HepG2 (cell line): Measurements from ENCODE around the gene GLDC. TPM values are rescaled to one million over a fixed set of nuclear protein-coding genes. Genes with fewer than 3 reads are reported as not detected.

Experiments used
- DPF2 ChIP-seq: sonication (generic); formaldehyde crosslinking; IDR thresholded peaks from 2 replicates; pipeline ENCODE4 v1.4.0; 2020; ENCODE audit warnings: mild to moderate bottlenecking, low read depth, missing genetic modification reagents, borderline replicate concordance
- HDAC6 ChIP-seq: fragments of 200-600 bp; sonication (generic); IDR thresholded peaks from 2 replicates; pipeline ENCODE4 v1.7.0; 2017; ENCODE audit warnings: mild to moderate bottlenecking, antibody characterized with exemption, low read length, low read depth
- HNRNPK ChIP-seq: fragments of 200-400 bp; formaldehyde crosslinking; IDR thresholded peaks from 2 replicates; pipeline ENCODE4 v1.6.1; 2018; ENCODE audit warnings: low read length, low read depth, moderate library complexity, mild to moderate bottlenecking; ENCODE audit not compliant: poor library complexity, severe bottlenecking
- ISL2 ChIP-seq: sonication (generic); formaldehyde crosslinking; IDR thresholded peaks from 2 replicates; pipeline ENCODE4 v1.5.0; 2020; ENCODE audit warnings: missing genetic modification reagents
- KDM2A ChIP-seq: sonication (generic); formaldehyde crosslinking; IDR thresholded peaks from 2 replicates; pipeline ENCODE4 v1.4.0; 2020; ENCODE audit warnings: low read depth, missing genetic modification reagents, borderline replicate concordance
- NCOA5 ChIP-seq: sonication (generic); formaldehyde crosslinking; IDR thresholded peaks from 2 replicates; pipeline ENCODE4 v1.4.0; 2020; ENCODE audit warnings: missing genetic modification reagents
- TARDBP ChIP-seq: sonication (generic); formaldehyde crosslinking; IDR thresholded peaks from 2 replicates; pipeline ENCODE4 v1.8.0; 2022; ENCODE audit warnings: mild to moderate bottlenecking, missing genetic modification reagents
- ZEB1 ChIP-seq: IDR thresholded peaks from 2 replicates; pipeline ENCODE4 v1.6.1; 2012; ENCODE audit warnings: mild to moderate bottlenecking, low read depth, inconsistent platforms; ENCODE audit not compliant: insufficient replicate concordance
- ZNF382 ChIP-seq: sonication (generic); formaldehyde crosslinking; IDR thresholded peaks from 2 replicates; pipeline ENCODE4 v1.5.0; 2020; ENCODE audit warnings: missing genetic modification reagents, mild to moderate bottlenecking, borderline replicate concordance
- ZNF484 ChIP-seq: sonication (generic); formaldehyde crosslinking; IDR thresholded peaks from 2 replicates; pipeline ENCODE4 v1.5.1; 2020; ENCODE audit warnings: mild to moderate bottlenecking, low read depth, missing genetic modification reagents, borderline replicate concordance
- polyA plus RNA-seq, 8 experiments: library from polyadenylated mRNA; depleted of rRNA in 3 of 8; stranded (reverse) in 7 of 8; unstranded in 1 of 8; fragments of >200 nt; fragmentation: Illumina TruSeq in 4 of 8; extraction: Trizol in 4 of 8; gene quantifications; 2 replicates each; pipeline versions ENCODE4 v1.2.1 to v1.2.3, GENCODE V29; 2011 to 2016; ENCODE audit warnings: low read depth in 4 of 8, missing spikeins in 1 of 8, mixed read lengths in 1 of 8; ENCODE audit not compliant: insufficient read depth in 1 of 8
- total RNA-seq, 5 experiments: library from RNA; depleted of rRNA; stranded (reverse); fragments of >200 nt; fragmentation: Illumina TruSeq; extraction: Trizol; gene quantifications; 2 replicates each; pipeline ENCODE4 v1.2.3, GENCODE V29; 2016; ENCODE audit warnings: low read depth in 1 of 5
- TF ChIP-seq, protein P1 (sequence below): sonication (generic); formaldehyde crosslinking; IDR thresholded peaks from 2 replicates; pipeline ENCODE4 v1.4.0; 2020; ENCODE audit warnings: missing genetic modification reagents, mild to moderate bottlenecking, borderline replicate concordance
- TF ChIP-seq, protein P2 (sequence below): sonication (generic); formaldehyde crosslinking; IDR thresholded peaks from 2 replicates; pipeline ENCODE4 v1.5.0; 2020; ENCODE audit warnings: missing genetic modification reagents
- TF ChIP-seq, protein P3 (sequence below): sonication (generic); formaldehyde crosslinking; IDR thresholded peaks from 2 replicates; pipeline ENCODE4 v1.5.1; 2020; ENCODE audit warnings: mild to moderate bottlenecking, missing genetic modification reagents, borderline replicate concordance
- TF ChIP-seq, protein P4 (sequence below): sonication (generic); formaldehyde crosslinking; IDR thresholded peaks from 2 replicates; pipeline ENCODE4 v1.4.0; 2020; ENCODE audit warnings: missing genetic modification reagents

The GLDC gene
- total and polyA plus RNA-seq, 2 of the 13 experiments (the other 11 are each of a cell fraction or from before 2014, with no cell fraction given): 59.3 to 115 TPM

DNA sequence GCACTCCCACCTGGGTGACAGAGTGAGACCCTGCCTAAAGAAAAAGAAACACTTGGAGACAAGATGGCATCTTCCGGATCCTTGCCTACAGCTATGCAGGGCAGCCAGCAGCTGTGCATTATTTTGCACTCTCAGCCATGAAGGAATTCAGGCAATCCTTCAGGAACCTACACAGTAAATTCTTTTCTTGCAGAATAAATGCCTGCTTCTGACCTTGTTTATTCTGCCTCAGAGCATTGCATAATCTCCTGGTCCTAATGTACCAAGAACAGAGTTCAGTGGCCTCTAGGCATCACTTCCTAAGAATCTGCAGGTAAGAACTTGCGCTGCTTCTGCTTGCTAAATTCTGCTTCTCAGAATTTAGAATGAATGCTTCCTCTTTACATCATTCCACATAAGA is 16.8 kb downstream of the GLDC start (continued):
- TF ChIP-seq DPF2 (CRISPR knock-in tag) (peak; percentile 72), HNRNPK (no peak), ZEB1 (peak; percentile 90), ZNF484 (CRISPR knock-in tag) (no peak), ISL2 (CRISPR knock-in tag) (peak; percentile 69), NCOA5 (CRISPR knock-in tag) (no peak), ZNF382 (CRISPR knock-in tag) (no peak), TARDBP (CRISPR knock-in tag) (0 out of 2 replicates have a peak, but pooled peaks have one; percentile 59), KDM2A (CRISPR knock-in tag) (no peak), HDAC6 (no peak)
- TF ChIP-seq, protein P1, sequence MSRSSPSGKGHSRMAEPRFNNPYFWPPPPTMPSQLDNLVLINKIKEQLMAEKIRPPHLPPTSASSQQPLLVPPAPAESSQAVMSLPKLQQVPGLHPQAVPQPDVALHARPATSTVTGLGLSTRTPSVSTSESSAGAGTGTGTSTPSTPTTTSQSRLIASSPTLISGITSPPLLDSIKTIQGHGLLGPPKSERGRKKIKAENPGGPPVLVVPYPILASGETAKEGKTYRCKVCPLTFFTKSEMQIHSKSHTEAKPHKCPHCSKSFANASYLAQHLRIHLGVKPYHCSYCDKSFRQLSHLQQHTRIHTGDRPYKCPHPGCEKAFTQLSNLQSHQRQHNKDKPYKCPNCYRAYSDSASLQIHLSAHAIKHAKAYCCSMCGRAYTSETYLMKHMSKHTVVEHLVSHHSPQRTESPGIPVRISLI (CRISPR knock-in tag): no peak
- TF ChIP-seq, protein P2, sequence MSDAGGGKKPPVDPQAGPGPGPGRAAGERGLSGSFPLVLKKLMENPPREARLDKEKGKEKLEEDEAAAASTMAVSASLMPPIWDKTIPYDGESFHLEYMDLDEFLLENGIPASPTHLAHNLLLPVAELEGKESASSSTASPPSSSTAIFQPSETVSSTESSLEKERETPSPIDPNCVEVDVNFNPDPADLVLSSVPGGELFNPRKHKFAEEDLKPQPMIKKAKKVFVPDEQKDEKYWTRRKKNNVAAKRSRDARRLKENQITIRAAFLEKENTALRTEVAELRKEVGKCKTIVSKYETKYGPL: peak; percentile 81; the same call in 1 of the 2 replicates
- TF ChIP-seq, protein P3, sequence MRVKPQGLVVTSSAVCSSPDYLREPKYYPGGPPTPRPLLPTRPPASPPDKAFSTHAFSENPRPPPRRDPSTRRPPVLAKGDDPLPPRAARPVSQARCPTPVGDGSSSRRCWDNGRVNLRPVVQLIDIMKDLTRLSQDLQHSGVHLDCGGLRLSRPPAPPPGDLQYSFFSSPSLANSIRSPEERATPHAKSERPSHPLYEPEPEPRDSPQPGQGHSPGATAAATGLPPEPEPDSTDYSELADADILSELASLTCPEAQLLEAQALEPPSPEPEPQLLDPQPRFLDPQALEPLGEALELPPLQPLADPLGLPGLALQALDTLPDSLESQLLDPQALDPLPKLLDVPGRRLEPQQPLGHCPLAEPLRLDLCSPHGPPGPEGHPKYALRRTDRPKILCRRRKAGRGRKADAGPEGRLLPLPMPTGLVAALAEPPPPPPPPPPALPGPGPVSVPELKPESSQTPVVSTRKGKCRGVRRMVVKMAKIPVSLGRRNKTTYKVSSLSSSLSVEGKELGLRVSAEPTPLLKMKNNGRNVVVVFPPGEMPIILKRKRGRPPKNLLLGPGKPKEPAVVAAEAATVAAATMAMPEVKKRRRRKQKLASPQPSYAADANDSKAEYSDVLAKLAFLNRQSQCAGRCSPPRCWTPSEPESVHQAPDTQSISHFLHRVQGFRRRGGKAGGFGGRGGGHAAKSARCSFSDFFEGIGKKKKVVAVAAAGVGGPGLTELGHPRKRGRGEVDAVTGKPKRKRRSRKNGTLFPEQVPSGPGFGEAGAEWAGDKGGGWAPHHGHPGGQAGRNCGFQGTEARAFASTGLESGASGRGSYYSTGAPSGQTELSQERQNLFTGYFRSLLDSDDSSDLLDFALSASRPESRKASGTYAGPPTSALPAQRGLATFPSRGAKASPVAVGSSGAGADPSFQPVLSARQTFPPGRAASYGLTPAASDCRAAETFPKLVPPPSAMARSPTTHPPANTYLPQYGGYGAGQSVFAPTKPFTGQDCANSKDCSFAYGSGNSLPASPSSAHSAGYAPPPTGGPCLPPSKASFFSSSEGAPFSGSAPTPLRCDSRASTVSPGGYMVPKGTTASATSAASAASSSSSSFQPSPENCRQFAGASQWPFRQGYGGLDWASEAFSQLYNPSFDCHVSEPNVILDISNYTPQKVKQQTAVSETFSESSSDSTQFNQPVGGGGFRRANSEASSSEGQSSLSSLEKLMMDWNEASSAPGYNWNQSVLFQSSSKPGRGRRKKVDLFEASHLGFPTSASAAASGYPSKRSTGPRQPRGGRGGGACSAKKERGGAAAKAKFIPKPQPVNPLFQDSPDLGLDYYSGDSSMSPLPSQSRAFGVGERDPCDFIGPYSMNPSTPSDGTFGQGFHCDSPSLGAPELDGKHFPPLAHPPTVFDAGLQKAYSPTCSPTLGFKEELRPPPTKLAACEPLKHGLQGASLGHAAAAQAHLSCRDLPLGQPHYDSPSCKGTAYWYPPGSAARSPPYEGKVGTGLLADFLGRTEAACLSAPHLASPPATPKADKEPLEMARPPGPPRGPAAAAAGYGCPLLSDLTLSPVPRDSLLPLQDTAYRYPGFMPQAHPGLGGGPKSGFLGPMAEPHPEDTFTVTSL (CRISPR knock-in tag): peak; percentile 80; the same call in 1 of the 2 replicates
- TF ChIP-seq, protein P4, sequence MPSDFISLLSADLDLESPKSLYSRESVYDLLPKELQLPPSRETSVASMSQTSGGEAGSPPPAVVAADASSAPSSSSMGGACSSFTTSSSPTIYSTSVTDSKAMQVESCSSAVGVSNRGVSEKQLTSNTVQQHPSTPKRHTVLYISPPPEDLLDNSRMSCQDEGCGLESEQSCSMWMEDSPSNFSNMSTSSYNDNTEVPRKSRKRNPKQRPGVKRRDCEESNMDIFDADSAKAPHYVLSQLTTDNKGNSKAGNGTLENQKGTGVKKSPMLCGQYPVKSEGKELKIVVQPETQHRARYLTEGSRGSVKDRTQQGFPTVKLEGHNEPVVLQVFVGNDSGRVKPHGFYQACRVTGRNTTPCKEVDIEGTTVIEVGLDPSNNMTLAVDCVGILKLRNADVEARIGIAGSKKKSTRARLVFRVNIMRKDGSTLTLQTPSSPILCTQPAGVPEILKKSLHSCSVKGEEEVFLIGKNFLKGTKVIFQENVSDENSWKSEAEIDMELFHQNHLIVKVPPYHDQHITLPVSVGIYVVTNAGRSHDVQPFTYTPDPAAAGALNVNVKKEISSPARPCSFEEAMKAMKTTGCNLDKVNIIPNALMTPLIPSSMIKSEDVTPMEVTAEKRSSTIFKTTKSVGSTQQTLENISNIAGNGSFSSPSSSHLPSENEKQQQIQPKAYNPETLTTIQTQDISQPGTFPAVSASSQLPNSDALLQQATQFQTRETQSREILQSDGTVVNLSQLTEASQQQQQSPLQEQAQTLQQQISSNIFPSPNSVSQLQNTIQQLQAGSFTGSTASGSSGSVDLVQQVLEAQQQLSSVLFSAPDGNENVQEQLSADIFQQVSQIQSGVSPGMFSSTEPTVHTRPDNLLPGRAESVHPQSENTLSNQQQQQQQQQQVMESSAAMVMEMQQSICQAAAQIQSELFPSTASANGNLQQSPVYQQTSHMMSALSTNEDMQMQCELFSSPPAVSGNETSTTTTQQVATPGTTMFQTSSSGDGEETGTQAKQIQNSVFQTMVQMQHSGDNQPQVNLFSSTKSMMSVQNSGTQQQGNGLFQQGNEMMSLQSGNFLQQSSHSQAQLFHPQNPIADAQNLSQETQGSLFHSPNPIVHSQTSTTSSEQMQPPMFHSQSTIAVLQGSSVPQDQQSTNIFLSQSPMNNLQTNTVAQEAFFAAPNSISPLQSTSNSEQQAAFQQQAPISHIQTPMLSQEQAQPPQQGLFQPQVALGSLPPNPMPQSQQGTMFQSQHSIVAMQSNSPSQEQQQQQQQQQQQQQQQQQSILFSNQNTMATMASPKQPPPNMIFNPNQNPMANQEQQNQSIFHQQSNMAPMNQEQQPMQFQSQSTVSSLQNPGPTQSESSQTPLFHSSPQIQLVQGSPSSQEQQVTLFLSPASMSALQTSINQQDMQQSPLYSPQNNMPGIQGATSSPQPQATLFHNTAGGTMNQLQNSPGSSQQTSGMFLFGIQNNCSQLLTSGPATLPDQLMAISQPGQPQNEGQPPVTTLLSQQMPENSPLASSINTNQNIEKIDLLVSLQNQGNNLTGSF (CRISPR knock-in tag): no peak
